ENCODE measurements around the gene MEN1.

- no peak for TF ChIP-seq CTCF (IDR thresholded peaks at IDR 0.05)
- TF ChIP-seq POLR2A (IDR thresholded peaks at IDR 0.05): no peak
Observed at GRCh38 chr11:64813826-64814225, 3.5 kb upstream of the MEN1 start.
